ENCODE measurements around the gene ADAMTSL2. TPM values are rescaled to one million over a fixed set of nuclear protein-coding genes. Genes with fewer than 3 reads are reported as not detected.

Gene ADAMTSL2
- total RNA-seq, 1 donor from 2014 or later = 18.0 TPM

DNA sequence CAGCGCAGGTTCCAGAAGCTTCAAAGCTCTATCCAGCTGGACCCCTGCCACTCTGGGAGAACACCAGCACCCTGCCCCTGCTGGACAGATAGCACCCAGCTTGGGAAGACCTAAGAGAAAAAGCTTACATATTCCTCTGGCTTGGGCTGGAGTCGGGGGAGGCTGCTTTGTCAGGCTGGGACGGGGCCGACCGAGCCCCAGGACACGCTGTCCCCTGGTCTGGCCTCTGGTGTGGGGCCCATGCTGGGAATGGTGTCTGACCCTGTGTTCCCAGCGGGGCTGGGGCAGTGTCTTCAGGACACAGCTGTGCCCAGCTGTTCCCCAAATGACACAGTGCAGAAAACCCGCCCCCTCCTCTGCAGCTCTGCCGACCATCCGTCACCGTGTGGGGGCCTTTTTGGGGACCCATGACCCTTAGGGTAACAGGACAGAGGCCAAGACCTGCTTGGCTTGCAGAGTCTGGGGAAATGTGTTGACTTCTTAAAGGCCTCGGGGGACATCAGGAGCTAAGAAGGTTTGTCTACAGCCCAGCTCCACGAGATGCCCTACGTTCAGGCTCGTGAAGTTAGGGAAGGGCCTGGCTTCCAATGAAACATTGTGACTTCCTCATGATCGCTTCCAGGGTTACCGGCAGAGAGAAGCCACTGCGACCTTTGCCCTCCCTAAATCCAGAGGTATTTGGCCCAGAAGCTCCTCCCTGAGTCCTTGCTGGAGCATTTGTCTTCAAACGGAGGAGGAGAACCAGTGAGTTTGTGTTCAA, 35.2 kb upstream of the ADAMTSL2 start:
- DNase-seq (ENCODE audit: low spot score) (no peak), ATAC-seq (peak; percentile 57)

DNA sequence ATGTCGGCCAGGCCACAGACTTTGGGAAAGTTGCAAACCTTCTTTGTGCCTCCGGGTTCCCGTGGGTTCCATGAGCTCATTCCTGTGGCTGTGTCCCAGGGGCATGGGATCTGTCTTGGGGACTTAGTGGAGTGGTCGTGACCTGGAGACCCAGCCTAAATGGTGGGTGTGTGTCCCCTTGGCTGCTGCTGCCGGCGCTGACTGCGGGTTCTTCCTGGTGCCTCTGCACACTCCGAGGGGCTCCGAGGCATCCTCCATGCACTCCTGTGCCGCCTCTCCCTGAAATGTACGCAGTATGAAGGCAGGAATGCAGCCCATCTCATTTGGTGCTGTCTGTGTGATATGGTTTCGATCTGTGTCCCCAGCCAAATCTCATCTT, 34.6 kb upstream of the ADAMTSL2 start:
- no peak for DNase-seq (ENCODE audit: low spot score)

DNA sequence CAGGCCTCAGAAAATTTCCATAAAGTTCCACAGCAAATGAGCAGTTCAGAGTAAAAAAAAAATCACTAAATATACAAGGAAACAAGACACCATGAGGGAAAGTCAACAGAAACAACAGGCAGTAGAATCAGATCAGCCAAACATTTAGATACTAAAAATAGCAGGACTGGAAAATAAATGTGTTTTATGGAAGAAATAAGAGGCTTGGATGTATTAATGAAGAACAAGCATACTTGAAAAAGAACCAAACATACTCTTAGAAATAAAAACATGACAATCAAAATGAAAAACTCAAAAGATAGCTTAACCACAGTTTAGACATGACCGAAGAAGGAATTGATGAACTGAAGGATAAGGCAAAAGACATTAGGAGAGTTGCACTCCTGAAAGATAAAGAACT, 32.4 kb upstream of the ADAMTSL2 start:
- ATAC-seq (no peak), DNase-seq (ENCODE audit: low spot score) (no peak)

More for the DNA sequence above, 34.6 kb upstream of the ADAMTSL2 start:
- no peak for ATAC-seq

DNA sequence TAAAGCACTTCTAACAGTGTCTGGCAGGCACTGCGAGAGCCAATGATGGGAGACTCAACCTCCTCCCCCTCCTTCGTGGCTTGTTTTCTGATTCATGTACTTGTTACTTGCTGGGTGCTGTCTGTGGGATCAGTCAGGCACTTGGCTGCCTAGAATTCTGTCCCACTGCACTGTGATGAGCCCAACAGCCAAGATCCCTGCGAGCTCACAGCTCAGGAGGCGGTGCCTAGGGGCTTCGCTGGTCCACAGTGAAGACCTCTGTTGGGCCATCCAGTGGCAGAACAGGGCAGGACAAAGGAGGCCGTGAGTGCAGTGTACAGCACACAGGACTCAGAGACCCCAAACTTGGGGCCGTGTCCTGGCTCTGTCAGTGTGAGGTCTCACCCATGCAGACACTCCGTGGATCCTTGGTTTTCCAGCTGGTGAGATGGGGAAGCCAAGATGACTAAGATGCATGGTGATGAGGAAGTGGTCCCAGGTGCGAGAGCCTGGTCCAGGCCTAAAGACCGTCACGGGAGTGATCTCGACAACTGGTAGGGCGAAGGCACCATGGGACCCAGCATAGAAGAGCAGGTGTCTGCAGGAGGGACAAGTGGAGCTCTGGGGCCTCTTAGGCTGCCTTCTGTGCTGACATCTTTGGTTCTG, 29.2 kb upstream of the ADAMTSL2 start:
- ATAC-seq (no peak), DNase-seq (ENCODE audit: low spot score) (no peak)

DNA sequence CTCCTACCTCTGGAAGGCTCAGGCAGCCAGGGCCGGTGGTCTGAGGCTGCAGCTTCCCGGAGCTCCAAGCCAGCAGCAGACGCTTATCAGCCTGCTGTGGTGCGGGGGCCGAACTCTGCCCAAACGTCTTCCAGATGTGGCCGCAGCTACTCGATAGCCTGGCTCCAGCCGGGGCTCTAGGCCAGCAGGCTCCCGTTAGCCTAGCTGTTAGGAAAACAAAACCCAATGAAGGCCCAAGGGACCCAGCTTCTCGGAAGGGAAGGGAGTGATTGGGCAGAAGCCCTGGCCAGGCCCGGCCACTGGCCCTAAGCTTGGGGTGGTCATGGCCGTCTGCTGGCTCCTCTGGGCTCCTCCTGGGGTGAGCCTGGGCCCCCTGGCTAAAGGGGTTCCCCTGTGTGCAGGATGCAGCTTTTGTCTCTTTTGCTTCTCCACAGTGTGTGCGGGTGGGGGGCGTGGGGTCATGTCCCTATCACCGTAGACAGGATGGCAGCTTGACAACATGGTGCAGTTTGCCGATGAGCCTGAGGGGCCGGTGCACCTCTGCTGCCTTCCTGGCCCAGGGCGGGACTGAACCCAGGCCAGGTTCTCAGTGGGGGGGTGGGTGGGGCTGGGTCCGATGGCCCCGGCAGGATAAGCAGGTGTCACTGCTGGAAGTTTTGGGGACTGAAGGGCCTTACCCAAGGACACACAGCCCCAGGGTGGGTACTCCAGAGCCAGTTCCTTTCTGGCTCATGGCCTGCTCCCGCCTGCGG, 28.4 kb upstream of the ADAMTSL2 start:
- no peak for DNase-seq (ENCODE audit: low spot score)
- ATAC-seq = no peak

DNA sequence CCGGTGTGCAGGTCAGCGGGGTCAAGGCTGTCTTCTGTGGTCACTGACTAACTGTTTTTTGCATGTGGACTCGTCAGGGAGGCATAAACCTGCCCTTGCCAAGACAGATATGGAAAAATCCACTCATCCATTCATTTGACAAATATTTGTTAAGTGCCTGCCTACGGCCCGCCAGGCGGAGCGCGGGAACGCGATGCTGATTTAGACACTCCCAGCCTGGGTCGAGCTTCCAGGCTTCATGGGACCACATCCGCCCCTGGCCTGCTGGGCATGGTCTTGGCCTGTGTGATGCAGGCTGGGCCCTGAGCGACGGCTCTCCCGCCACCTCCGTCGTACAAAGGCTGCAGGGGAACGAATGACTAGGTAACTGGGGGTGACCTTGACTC, 27.9 kb upstream of the ADAMTSL2 start:
- DNase-seq (ENCODE audit: low spot score) (peak; percentile 79), ATAC-seq (peak; percentile 60)

DNA sequence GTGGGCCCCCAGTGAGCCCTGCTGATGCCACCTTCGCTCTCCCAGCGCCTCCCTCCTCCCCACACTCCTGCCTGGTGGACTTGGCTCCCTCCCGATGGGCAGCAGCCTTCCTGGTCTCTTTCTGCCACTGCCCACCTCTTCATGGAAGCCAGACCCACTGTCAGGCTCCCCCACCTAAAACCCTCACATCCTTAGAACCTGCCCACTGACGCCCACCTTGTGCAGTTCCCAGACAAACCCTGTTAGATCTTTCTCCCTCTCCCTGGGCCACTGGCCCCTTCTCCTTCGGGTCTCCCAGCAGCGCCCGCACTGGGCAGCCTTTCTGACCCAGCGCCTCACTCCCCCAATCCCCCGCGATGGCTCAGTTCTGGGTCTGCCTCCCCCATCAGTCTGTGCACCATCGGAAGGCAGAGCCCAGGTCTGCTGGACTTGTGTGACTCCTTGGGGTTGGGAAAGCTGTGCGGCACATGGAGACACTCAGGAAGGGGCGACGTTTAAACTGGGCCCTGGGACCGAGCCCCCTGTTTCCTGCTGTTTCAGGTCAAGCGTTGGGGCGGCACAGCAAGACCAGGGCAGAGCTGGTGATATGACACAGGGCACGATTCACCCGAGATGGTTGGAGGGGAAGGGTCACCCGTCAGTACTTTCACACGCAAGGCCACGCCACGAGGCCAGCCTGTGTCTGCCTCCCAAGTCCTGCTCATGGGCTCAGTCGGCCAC, 27.1 kb upstream of the ADAMTSL2 start:
- ATAC-seq = no peak
- DNase-seq (ENCODE audit: low spot score) = no peak

DNA sequence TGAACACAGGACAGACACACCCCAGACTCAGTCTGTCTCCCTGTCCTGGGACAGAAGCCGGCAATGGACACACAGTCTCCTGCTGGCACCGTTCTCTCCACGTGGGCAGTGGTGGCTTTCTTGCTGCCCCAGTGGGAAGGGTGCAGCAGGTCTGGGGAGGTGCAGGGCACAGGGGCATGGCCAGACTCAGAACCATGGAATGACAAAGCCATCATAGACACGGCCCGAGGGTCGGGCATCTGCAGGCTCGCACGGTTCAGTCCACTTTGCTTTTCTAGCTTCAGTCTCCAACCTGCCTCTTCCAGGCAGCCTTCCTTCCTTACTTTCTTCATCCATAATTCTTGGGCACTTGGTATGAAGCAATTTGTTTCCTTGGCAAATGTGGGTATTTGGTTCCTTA, 26.5 kb upstream of the ADAMTSL2 start:
- DNase-seq (ENCODE audit: low spot score) (no peak), ATAC-seq (no peak)

DNA sequence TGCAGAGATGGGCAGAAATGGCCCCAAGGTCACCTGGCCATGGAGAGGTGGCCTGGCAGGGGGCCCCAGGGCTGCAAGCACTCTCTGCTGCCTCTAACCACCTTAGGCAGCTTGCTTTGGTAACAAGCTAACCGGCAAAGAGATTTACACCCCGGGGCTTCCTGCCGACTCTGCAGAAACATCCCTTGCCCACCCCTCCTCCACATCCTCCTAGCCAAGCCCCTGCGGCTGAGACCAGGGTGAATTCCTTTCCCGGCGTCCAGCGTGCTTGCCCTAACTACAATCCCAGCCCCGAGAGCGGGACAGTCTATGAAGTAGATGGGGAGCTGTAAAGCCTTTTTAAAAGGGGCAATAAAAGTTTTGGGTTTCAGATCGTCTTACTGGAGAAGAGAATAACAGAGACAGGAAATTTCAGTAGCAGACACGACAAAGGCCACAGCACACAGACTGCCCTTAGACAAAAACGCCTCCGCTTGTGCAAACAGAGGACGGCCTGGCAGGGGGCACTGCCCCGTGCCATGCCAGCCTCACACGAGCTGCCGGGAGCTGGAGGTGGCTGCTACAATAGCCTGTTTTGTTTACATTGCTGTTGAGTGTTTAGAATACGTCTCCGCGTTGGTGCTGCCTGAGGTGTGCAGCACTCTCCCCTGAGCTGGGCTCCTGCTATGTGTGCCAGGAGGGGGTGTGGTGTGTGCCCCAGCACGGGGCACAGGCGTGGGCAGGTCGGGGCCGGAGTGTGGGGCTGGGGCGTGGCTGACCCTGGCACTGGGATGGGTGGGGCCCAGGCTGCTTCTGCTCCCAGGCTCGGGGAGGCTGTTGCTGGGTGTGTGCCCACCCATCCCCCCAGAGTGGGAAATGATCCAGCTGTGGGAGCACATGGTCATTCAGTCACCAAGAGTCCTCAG, 25.1 kb upstream of the ADAMTSL2 start:
- peak; percentile 75 for ATAC-seq
- peak; percentile 84 for DNase-seq (ENCODE audit: low spot score)

DNA sequence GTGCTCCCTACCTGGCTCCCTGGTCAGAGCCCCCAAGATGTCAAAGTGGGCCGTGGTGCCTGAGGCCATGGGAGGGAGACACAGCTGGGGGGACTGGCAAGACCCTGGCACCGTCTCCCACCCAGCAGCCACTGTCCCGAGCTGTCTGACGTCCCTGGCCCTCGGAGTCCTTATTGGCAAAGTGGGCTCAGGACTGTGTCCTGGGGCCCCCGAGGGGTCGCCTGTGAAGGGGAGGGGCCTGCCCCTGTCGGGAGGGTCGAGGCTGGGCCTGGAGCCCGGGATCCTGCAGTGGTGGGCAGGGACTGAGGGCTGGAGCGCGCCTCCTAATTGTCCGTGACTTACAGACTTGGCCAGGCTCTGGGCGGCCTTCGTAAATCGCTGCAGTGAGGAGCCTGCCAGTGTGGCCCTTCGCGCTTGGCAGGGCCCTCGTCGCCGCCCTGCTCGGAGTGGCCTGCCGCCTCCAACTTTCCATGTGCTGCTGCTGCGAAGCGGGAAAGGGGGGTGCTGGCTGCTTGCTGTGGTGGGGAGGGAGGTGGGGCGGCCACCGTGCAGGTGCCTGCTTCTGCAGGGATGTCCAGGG, 23.5 kb upstream of the ADAMTSL2 start:
- no peak for DNase-seq (ENCODE audit: low spot score)

DNA sequence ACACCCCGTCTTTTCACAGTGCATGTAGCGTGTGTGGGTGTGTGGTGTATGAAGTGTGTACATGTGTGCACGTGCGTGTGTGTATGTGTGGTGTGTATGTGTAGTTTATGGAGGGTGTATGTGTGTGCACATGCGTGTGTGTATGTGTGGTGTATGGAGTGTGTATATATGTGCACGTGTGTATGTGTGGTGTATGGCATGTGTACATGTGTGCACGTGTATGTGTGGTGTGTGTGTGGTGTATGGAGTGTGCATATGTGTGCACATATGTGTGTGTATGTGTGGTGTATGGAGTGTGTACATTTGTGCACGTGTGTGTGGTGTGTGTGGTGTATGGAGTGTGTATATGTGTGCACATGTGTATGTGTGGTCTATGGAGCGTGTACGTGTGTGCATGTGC, 22.9 kb upstream of the ADAMTSL2 start:
- ATAC-seq = no peak
- no peak for DNase-seq (ENCODE audit: low spot score)

More for the DNA sequence above, 23.5 kb upstream of the ADAMTSL2 start:
- ATAC-seq = no peak

DNA sequence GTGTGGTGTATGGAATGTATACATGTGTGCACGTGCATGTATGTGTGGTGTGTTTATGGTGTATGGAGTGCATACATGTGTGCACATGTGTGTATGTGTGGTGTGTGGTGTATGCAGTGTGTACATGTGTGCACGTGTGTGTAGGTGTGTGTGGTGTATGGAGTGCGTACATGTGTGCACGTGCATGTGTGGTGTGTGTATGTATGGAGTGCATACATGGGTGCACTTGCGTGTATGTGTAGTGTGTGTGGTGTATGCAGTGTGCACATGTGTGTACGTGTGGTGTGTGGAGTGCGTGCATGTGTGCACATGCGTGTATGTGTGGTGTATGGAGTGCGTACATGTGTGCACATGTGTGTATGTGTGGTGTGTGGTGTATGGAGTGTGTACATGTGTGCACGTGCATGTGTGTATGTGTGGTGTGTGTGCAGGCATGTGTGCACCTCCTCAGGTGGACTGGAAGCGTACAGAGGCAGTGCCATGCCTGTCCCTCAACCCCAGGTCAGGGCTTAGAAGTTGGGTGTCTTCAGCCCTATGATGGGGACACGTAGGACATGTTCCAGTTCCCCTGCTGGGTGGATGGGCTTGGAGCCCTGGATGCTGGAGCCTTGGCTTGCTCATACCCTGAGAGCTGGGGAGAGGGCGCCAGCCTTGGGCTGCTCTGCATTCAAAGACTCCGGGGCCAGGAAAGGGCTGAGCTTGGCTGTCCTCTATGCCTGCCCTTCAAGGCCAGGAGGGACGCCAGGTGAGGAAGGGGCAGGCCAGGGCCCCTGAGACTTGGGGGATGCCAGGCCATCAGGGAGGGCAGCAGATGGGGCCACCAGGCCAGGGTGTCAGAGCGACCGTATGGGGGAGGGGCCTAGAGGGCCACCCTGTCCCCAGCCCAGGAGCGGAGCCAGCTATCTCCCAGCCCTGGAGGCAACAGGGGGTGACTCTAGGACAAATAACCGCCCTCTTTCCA, 22.0 kb upstream of the ADAMTSL2 start:
- DNase-seq (ENCODE audit: low spot score) = no peak
- no peak for ATAC-seq

DNA sequence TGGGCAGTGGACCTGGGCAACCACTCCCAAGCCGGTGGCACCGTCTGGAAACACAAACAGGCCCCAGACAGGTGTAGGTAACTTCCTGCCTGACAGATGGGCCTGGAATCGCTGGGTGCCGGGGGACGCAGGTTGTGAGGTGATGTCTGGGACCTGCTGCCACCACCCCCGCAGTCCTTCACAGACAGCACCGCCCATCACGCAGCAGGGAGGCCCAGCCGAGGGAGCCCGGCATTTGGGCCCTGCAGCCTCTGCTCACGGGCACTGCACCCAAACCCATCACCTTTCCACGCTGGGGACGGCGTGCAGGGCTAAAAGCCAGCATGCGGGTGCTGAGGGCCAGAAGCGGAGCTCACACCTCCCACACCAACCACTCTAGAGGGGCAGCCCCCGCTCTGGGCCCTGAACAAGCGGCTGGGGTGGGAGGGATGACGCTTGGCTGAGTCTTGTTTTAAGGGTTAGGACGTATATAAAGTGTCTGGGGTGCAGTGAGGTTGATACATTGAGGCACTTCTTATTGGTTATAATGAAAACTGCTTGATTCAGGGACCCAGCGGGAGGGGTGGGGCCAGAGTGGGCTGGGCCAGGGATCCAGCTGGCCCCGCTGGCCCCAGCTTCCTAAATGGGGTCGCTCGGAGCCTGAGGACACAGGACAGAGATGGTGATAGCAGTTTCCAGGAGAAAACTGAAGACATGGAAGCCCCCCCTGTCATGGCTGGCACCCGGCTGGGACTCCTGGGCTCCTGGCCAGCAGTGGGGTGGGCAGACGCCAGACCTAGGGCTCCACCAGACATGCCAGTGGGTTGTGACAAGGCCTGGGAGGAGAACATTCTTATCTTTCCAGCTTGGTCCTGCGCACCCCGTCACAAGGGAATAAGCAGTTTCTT, 21.0 kb upstream of the ADAMTSL2 start:
- ATAC-seq (no peak), DNase-seq (ENCODE audit: low spot score) (no peak)

DNA sequence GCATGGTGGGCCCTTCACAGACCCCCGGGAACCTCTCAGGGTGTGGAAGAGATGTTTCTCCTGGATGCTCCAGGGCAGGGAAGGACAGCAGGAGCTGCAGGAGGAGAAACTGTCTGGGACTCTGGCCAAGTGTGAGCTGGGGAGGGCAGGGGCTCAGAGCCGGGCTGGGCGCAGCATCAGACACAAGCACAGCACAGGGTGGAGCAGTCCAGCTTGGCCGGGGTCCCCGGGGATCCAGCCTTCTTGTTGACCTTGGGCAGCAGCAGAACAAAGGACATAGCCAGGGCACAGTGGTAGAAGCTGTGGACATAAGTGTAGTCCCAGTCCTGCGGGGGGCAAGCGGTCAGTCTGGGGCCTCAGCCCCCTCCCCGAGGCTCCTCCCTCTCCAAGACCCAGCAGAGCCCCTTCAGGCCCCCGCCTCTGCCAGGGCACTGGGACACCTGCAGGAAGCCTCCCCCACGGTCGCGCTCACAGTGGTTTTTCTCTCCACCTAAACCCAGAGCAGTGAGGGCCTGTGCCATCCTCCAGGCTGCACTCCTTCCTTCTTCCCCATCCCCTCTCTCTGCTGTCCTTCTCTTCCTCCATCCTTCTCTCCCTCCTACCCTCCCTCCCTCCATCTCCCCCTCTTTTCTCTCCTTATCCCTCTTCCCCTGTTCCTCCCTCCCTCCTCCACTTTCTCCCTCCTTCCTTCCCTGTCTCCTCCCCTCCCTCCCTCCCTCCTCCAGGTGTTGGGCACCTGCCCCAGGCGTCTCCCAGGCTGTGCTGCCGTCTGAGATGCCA, 19.9 kb upstream of the ADAMTSL2 start:
- ATAC-seq (no peak), DNase-seq (ENCODE audit: low spot score) (no peak)

DNA sequence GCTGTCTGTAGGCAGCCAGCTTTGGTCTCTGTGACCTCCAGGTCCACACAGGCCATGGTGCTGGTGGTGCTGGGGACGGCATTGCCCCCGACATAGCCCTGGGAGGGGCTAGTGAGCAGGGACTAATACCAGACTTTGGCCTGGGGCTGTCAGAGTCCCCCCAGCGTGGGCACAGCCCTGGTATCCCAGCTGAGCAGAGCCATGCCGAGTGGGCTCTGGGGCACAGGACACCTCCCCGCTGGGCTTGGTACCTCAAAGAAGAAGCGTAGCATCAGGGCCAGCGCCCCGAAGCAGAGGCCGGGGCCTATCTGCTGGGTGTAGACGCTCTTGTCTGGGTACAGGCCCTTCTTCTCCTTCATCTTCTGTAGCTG, 19.3 kb upstream of the ADAMTSL2 start:
- no peak for ATAC-seq
- no peak for DNase-seq (ENCODE audit: low spot score)

DNA sequence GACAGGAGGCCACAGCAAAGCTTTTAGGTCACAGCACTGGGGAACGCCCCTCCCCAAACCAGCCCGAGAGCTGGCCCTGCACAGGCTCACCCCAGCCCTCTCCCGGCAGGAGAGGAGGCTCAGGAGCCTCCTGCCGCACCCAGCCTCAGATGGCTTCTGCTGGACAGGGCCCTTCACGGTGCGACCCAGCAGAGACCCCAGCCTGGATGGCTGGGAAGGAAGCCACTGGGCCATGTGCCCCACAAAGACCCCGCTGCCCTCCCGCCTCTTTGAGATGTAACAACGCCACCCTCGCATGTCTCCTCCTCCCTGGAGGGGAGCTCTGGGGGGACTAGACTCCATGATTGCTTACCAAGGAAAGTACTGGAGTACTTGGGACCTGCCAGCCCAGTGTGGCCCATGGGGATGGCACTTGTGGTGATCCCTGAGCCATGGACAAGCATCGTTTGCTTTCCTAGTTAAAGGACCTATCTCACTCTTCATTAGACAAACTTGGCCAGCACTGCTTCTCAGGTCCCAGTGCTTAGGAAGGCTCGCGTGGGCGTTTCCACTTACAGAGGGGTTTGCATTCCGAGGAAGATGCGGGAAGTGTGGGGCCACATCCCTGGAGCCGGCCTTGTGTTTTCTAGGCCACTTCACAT, 18.8 kb upstream of the ADAMTSL2 start:
- no peak for ATAC-seq
- DNase-seq (ENCODE audit: low spot score) = no peak
